Endometrial microvascular endothelial cells (primary cell): ENCODE data around the gene FPR2. TPM values are rescaled to one million over a fixed set of nuclear protein-coding genes. Genes with fewer than 3 reads are reported as not detected.

ENCODE experiments used
- in situ Hi-C: cut with HindIII; loops from 2 replicates; pipeline ENCODE4 v1.10.0; 2017; ENCODE audit warnings: low sequenced_read_pairs, low pct_unique_long_range_greater_than_20kb; ENCODE audit errors: inconsistent ontology term
- total RNA-seq: library from RNA; depleted of rRNA; stranded (reverse); fragments of >200 nt; gene quantifications from one replicate; pipeline ENCODE4 v1.2.3, GENCODE V29; 2015; ENCODE audit errors: inconsistent ontology term

Gene FPR2
- total RNA-seq, 1 donor from 2014 or later = not detected

DNA sequence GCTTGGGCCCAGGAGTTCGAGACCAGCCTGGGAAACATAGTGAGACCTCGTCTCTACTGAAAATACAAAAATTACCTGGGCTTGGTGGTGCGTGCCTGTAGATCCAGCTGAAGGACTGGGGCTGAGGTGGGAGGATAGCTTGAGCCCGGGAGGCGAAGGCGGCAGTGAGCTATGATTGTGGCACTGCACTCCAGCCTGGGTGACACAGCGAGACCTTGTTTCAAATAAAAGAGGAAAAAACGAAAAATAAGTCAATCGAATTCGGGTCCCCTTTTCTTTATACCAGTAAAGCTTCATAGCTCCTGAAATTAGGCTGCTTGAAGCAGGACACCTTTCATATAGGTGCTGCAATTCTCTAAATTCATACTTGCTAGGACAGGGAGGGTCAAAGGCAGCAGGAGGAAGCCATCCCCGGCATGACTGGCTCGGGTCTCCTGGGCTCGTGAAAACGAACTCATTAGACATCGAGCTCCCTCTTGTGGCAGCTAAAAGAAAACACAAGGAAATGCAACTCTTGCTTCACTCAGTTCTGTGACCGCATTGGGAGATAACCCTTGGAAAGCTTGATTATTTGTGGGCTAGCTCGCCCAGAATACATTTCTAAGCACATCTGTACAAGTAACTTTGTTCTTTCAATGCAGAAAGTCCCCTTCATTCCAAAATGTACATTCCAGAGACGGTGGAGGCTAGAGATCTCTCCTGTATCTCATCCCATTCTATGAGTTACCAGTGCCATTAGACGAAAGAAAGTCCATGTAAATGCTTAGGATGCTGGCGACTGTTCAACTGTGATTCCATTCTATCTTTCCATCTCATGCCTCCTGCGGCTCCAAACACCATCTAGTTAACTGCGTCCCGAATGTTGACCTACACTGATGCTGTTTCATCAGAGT lies 16.8 kb downstream of the FPR2 start:
- in situ Hi-C loops = no loop called here

DNA sequence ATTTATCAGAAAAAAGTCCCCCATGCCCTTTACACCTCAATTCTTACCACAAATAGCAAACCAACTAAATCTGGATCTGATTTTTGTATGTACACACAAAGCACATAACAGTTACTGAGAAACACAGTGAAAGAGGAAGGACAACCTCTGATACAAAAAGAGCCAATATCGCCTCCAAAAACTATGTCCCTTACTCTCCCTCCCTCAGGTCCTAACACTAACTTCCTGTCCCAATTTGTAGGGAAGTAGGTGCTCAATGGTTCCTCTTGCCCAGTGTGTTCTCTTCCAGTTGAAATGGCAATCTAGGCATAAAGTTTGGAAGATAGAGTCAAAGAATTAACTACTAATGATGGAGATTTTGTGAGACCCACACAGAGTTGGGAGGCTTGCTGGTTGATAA lies 18.2 kb downstream of the FPR2 start:
- in situ Hi-C loops = no loop called here

DNA sequence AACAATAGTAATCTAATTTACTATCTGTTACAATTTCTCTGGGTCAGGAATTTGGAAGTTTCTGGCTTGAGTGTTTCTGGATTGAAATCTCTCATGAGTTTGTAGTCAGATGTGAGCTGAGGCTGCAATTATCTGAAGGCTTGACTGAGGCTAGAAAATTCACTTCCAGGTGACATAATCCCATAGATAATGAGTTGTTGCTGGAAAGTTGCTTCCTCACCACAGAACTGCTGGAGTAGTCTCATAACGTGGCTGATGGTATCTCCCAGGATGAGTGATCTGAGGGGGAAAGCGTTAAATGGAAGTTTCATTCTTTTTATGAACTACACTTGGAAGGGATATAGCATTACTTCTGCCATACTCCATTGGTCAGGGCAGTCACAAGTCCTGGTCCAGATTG lies 18.7 kb downstream of the FPR2 start:
- in situ Hi-C loops = no loop called here

DNA sequence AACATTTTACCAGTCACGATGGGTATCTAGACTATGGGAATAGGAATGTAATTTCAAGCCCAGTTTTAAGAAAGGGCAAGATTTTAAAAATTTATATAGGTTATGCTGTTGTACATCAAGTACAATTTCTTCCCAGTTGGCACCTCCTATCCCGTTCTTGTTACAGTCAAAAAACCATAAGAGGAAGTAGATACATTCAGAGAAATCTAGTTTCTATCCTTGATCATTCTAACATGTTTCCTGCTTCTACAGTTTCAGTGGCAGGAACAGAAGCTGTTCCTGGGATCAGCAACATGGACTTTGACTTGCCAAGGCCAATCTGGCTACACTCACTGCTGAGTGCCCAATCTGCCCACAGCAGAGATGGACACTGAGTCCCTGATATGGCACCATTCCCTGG lies 19.3 kb downstream of the FPR2 start:
- in situ Hi-C loops = no loop called here

DNA sequence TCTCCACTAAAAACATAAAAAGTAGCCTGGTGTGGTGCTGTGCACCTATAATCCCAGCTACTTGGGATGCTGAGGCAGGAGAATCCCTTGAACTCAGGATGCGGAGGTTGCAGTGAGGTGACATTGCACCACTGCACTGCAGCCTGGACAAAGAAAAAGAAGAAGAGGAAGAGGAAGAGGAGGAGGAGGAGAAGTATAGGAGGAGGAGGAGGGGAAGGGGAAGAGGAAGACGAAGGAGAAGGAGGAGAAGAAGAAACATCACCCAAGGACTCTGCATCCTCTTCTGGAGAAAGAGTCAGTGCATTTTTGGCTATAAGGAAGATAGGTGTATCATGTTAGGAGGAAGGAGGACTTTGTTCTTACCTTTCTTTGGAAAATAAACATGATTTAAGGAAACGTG lies 21.0 kb downstream of the FPR2 start:
- in situ Hi-C loops = no loop called here

DNA sequence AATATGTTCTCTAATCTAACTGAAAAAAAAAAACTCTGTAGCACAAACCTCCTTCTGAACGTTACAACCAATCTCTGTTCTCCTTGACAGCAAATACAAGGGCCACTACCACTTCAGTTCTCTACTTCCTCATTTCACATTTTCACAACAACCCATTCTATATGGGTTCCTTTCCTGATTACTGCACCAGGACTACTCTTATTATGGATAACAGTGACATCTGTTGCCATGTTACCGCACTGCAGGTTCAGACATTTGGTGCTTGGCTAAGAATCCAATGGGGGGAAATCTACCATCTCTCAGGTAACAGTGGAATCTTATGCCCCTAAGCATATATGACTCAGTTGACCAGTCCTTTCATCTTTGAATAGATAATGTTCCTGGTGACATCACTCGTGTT lies 22.4 kb downstream of the FPR2 start:
- in situ Hi-C loops = no loop called here

DNA sequence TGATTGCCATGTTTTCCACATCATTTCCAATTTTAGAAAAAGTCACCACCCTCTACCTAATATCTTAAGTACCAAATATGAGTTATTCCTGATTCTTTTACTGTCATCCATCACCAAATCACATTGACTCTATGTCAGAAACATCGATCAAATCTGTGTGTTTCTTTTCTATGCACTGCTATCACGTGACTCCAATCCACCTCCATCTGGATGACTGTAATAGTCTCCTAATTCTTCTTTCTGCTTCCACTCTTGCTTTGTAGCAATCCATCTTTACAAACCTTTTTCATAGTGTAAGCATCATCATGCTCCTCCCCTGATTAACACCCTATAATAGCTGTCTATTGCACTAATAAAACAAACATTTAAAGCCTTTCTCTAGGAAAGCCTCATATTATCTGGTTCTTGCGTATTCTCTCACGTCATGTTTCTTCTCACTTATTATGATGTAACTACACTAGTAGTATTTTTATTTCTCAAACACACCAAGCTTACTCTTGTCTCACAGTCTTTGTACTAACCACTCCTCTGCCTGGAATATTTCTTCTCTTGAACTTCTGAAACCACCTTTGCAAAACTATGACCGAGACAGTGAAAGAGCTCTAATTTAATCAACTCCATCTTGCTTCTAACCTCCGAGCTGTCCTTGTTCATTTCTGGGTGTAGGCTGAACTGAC lies 23.3 kb downstream of the FPR2 start:
- in situ Hi-C loops = no loop called here

DNA sequence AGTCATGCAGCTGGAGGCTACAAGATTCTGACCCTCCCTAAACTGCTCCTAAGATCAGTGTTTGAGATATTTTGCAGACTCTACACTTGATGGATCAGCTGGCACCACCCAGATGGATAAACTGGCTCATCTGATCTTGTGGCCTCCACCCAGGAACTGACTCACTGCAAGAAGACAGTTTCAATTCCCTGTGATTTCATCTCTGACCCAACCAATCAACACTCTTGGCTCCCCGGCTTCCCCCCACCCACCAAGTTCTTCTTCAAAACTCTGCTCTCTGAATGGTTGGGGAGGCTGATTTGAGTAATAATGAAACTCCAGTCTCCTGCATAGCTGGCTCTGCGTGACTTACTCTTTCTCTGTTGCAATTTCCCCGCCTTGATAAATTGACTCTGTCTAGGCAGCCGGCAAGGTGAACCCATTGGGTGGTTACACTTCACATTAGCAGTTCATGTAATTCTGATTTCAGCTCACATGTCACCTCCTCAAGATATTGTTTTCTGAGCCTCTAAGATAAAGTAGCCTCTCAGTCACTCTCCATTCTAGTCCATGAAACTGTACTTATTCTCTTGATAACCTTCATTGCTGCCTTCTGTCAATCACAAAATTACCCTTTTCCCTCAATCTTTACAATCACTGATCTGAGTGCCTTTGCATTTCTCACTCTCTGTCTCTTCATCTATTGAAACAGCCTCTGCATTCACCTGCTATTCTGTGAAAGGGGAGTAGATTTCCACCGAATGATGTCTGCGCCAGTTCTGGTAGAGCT lies 24.1 kb downstream of the FPR2 start:
- in situ Hi-C loops = no loop called here

DNA sequence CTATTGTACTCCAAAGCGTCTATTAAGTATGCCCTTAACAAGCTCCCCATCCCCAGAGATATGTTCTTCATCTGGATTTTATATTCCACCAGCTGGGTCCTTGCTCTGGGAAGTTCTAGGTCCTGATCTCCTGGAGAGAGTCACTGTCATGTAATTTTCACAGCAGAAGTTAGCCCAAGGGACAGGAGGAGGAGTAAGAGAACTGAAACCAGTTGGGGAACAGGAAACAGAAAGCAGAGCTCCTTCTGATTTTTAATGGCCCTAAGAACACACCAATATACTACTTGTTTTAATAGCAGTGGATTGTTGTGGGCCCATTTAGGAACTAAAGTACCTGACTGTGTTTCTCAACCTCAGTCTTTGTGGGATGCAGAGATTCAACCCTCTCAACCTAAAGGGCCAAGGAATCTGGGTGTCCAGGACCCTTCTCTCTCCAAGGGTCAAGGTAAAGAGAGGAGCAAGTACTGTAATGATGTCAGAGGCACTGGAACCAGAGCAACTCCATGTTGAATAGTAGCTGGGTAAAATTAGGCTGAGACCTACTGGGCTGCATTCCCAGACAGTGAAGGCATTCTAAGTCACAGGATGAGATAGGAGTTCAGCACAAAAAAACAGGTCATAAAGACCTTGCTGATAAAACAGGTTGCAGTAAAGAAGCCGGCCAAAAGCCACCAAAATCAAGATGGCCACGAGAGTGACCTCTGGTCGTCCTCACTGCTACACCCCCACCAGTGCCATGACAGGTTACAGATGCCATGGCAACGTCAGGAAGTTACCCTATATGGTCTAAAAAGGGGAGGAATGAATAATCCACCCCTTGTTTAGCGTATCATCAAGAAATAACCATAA lies 25.9 kb downstream of the FPR2 start:
- in situ Hi-C loops = no loop called here

DNA sequence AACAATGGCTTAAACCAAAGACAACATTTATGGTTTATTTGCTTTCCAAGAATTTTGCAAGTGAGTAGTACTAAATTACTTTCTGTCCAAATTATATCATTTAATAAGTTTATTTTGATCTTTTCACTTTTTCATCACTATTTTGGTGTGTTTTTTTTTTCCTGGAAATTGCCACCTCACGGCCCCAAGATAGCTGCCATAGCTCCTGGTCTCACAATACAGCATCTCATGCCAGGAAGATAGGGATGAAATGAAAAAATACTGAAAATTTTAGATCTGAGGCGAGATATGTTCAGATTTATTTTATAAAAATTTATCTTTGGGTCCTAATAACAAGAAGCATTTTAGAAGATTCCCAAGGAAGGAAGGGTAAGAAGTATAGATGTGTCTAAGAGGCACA lies 27.0 kb downstream of the FPR2 start:
- in situ Hi-C loops = no loop called here

DNA sequence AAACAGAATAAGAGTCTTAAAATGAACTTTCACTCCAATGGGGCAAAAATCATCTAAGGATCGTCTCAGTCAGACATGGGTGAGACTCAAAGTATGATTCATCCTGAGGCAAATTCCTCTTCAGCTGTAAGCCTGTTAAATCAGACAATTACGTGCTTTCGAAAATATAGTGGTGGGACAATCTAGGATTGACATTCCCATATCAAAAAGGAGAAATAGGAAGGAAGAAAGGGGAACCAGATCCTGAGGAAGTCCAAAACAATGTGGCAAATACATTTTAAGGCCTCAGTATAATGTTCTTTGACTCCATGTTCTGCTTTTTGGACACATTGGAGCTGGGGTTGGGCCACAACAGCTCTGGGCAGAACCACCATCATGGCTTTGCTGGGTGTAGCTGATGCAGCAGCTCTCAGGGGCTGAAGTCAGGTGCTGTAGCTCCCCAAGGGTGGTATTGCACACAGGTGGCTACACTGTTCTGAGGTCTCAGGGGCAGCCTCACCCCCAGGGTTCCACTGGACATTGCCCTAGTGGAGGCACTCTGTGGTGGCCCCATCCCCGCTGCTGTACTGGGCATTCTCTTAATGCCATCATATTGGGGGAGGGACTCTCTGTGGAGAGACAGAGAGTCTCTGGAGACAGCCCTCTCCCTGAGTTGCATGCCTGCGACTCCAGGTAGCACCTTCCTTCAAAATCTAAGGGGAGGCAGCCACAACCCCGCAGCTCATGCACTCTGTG lies 28.2 kb downstream of the FPR2 start:
- in situ Hi-C loops = no loop called here

DNA sequence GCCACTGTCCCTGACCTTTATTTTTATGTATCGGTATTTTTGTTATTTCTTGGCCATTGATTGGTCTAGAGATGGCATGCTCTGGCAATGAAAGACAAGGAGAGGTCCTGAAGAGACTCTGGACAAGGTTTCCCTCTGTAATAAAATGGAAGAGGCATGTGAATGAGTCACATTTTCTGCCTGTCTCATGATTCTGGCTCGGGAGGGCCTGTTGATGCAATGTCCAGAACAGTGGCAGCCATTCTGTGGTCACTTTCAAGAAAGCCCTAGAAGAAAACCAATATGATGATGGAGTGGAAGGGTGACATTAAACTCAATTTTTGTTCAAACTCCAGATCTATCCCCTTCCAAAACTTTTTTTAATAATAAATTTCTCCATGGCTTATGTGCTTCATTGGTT lies 32.0 kb downstream of the FPR2 start:
- in situ Hi-C loops = no loop called here

DNA sequence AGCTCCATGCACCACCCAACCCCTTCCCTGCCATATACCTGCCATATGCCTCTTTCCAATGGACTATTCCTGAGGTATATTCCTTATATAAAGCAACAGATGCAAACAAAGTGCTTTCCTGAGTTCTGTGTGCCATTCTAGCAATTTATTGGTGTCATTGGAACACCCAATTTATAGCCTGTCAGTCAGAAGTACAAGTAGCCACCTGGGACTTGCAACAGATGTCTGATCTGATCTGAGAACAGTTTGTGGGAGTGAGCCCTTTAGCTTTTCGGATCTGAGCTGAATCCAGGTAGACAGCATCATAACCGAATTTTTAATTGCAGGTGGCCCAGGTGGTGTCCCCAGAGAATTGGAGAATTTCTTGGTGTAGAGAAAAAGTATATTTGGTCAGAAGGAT lies 33.0 kb downstream of the FPR2 start:
- in situ Hi-C loops = no loop called here

DNA sequence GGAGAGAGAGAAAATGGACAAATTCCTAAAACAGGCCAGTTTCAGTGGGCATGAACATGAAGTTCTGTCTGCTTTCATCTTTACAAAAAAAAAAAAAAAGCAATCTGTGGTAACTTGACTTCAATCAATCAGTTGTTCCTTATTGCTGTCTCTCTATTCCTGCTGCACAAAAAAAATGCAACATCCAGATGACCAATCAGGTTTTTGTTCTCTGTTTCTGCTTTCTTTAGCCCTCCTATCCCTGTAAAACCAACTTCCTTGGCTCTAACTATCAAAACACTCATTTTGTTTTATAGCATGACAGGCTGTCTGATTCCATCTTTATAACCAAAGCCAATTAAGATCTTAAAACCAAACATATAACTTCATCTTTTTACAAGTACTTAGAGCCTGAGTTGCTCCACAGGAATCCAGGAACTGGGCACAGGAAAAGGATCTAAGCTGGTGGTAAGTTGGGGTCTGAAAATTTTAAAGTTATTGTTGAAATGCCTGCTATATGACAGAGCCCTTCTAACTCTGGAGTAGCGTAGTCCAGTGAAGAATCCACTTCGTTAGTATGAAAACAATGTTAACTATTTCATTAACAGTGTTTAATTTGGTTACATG lies 34.0 kb downstream of the FPR2 start, which contains the start of gene FPR3:
FPR3 (plus strand) TSS at position 273 of the 606 bp plus-strand sequence. CDS start 28,592 bp downstream, outside the sequence.
- in situ Hi-C loops = no loop called here

DNA sequence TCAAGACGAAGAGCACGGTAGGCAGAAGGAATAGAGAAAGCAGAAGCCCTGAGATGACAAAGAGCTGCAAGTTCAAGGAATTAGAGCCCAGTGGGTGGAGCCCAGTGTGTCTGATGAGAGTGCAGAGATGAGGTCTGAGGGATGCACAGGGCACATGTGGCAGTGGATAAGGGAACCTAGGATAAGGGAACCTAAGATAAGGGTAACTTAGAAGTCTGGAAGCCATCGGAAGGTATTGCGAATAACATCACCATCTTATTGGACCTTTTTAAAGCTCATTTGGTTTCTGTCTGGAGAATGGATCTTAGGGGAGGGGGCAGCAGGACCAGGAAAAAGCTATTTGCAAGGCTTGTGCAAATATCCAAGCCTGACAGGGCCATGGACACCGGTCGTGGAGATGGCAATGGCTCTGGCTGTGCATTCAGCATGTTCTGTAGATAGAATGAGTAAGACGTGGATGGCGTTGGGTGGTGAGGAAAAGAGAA lies 35.3 kb downstream of the FPR2 start:
- in situ Hi-C loops = no loop called here

DNA sequence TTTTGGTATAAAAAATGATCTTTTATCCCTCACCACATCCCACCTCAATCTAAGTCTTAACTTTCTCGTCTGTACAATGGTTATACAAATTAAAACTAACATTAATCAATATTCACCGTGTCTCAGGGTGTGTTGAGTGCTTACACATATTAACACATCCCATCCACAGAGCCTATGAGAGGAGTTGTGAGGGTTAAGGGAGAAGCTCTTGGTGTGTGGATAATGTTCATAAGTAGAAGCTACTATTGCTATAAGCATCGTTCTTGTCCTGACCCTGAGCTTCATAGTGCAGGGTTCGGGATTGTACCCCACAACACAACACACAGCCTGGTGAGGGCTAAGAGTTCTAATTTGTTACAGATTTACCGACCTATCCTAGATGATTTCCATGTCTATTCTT lies 36.5 kb downstream of the FPR2 start:
- in situ Hi-C loops = no loop called here

DNA sequence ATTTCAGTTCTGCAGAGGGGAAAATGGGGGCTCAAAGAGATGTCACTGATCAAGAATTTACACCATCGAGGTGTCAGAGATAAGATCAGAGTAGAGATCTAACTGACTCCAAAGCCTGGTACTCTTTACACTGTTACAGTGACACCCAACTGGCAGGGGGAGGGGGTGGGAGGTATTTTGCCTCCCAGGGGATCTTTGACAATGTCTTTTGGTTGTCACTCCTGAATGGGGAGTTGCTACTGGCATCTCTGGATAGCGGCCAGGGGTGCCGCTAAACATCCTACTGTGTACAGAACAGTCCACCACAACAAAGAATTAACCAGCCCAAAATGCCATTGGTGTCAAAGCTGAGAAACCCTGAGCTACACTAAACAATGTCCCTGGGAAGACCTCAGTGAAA lies 37.1 kb downstream of the FPR2 start:
- in situ Hi-C loops = no loop called here
